GM12878 (cell line): ENCODE data around the gene TNP2.

Experiments
- CTCF ChIP-seq, 3 experiments: IDR thresholded peaks in 2 of 3; conservative IDR thresholded peaks in 1 of 3; 2 replicates each; pipeline ENCODE4 v1.5.1; 2011; ENCODE audit warnings: low read depth in 3 of 3, low read length in 3 of 3, mild to moderate bottlenecking in 3 of 3, control low read depth in 2 of 3, moderate library complexity in 2 of 3, inconsistent platforms in 1 of 3, mixed read lengths in 1 of 3; ENCODE audit not compliant: control insufficient read depth in 2 of 3, insufficient read depth in 1 of 3; ENCODE audit errors: extremely low read depth in 1 of 3
- MAX ChIP-seq: IDR thresholded peaks from 2 replicates; pipeline ENCODE4 v1.6.1; 2012; ENCODE audit warnings: low read depth, low read length, improper control_type of control experiment
- RFX5 ChIP-seq: IDR thresholded peaks from 2 replicates; pipeline ENCODE4 v1.6.1; 2011; ENCODE audit warnings: low read depth, low read length, improper control_type of control experiment

GRCh38 chr16:11273721-11274324 lies 4.7 kb upstream of the TNP2 start:
- TF ChIP-seq RFX5 (no peak), CTCF (IDR thresholded peaks at IDR 0.05 in 2 of 3, conservative IDR thresholded peaks at IDR 0.05 in 1 of 3; ENCODE audit: control insufficient read depth in 2 of 3, extremely low read depth in 1 of 3, insufficient read depth in 1 of 3, low read depth in 3 of 3, low read length in 3 of 3) (no peak), MAX (no peak)
